GM12874 (cell line): ENCODE measurements around the gene PRSS48.

ENCODE experiments used
- CTCF ChIP-seq: IDR thresholded peaks from 2 replicates; pipeline ENCODE4 v1.5.1; 2011; ENCODE audit warnings: low read depth, mild to moderate bottlenecking, control low read depth, low read length, moderate library complexity; ENCODE audit not compliant: insufficient read depth

PRSS48 gene

GRCh38 chr4:151296227-151296626, 19.3 kb downstream of the PRSS48 start:
- no peak for TF ChIP-seq CTCF

GRCh38 chr4:151297170-151297569, 20.2 kb downstream of the PRSS48 start:
- TF ChIP-seq CTCF = no peak

- TF ChIP-seq CTCF = no peak
Observed at GRCh38 chr4:151302432-151302831, 25.5 kb downstream of the PRSS48 start.

GRCh38 chr4:151304226-151304625, 27.3 kb downstream of the PRSS48 start:
- no peak for TF ChIP-seq CTCF

GRCh38 chr4:151304755-151305154, 27.8 kb downstream of the PRSS48 start:
- TF ChIP-seq CTCF = no peak

- TF ChIP-seq CTCF = no peak
Observed at GRCh38 chr4:151310124-151310728, 33.3 kb downstream of the PRSS48 start.

- TF ChIP-seq CTCF = no peak
Observed at GRCh38 chr4:151313306-151314009, 36.5 kb downstream of the PRSS48 start.
